Head of caudate nucleus (tissue), 42 donors: ENCODE results near the gene KLHL18.
"Not testable (repeated sequence)": the region's sequence is repeated elsewhere in the genome, so short reads cannot be mapped to it uniquely, and the experiment has no call there.

ENCODE experiments used
- DNase-seq, 42 donors: peaks; one replicate each; pipeline versions ENCODE4 v3.0.0 to v3.0.0-alpha.2; 2020 to 2021; ENCODE audit warnings: mixed read lengths in 7 of 42
- intact Hi-C: fragments of 100-400 bp; cut with DNase I; formaldehyde crosslinking; loops from one replicate; pipeline ENCODE4 v1.15.0; 2022

KLHL18 gene

DNA sequence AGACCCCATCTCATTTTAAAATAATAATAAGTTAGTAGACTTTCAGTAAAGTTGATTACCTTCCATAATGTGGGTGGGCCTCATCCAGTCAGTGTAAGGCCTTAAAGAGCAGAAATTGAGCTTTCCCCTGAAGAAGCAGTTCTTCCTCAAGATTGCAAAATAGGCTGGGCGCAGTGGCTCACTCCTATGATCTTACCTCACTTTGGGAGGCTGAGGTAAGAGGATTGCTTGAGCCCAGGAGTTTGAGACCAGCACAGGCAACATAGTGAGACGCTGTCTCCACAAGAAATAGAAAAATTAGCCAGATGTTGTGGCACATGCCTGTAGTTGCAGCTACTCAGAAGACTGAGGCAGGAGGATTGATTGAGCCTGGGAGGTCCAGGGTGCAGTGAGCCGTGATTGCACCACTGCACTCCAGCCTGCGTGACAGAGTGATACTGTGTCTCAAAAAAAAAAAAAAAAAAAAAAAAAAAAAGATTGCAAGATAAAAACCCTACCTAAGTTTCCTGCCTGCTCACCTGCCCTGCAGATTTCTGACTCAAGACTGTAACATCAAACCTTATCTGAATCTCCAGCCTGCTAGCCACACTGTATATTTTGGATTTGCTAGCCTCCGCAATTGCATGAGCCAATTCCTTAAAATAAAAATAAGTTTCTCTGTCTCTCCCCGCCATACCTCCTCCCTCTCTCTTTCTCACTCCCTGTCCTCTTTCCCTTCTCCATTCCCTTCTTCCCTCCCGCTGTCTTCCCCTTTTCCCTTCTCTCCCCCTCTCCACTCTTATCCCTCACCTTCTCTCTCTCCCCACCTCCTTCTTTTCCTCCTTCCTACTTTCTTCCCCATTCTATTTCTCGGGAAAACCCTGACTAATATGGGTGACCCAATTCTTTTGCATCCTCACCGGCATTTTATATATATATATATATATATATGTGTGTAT, 16.9 kb downstream of the KLHL18 start:
- DNase-seq, result peak in 1 of 42 donors; percentile 31
- intact Hi-C loops, result no loop called here

DNA sequence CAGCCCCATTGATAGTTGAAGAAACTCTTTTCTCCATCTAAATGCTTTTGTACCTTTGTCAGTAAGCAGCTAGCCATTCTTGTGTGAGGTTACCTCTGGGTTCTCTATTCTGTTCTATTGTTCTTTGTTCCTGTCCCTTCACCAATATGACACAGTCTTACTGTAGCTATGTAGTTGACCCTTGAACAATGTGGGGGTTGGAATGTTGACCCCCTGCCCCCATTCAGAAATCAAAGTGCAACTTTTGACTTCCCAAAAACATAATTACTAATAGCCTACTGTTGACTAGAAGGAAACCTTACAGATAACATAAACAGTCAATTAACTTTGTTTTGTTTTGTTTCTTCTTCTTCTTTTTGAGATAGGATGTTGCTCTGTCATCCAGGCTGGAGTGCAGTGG, 18.7 kb downstream of the KLHL18 start:
- intact Hi-C loops, result no loop called here
- DNase-seq, result peak in 1 of 42 donors; percentile 2

DNA sequence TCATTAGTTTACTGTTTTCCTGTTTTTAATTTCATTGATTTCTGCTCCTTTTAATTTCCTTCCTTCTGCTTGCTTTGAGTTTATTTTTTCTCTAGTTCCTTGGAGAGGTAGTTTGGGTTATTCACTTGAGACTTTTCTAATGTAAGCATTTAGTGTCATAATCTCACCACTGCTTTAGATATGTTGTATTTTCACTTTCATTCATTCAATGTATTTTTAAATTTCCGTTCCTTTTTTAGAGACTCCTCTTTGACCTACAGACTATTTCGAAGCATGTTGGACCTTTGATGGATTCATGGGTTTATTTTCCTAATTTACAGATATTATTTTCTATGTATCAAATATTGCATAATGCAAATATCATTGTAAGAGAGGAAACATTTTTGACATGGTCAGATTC, 23.3 kb downstream of the KLHL18 start:
- no peak for DNase-seq
- intact Hi-C loops, result no loop called here

DNA sequence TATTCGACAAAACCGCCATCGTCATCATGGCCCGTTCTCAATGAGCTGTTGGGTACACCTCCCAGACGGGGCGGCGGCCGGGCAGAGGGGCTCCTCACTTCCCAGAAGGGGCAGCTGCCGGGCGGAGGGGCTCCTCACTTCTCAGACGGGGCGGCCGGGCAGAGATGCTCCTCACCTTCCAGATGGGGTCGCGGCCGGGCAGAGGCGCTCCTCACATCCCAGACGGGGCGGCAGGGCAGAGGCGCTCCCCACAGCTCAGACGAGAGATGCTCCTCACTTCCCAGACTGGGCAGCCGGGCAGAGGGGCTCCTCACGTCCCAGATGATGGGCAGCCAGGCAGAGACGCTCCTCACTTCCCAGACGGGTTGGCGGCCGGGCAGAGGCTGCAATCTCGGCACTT, 26.5 kb downstream of the KLHL18 start:
- DNase-seq, intact Hi-C loops: not testable (repeated sequence)

DNA sequence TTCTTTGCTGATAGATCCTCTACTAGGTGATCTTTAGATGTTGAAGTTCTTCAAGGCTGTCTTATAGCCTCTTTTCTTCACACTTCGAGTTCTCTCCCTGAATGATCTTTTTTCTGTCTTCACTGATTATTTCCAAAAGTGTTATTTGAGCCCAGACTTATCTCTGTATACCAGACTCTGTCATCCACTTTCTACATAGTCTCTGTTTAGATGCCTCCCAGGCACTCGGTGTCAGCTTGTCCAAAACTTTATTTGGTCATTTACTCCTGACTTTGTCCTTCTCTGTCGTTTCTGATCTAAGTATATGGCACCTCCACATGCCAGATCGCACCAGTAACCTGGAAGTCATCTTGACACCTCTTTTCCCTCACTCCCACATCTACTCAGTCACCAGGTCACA, 27.6 kb downstream of the KLHL18 start:
- intact Hi-C loops, result loop anchor here (10.0 kb wide), 1 partner anchor 606 kb away; the partner anchor contains the start of gene TMIE
- DNase-seq, result no peak

DNA sequence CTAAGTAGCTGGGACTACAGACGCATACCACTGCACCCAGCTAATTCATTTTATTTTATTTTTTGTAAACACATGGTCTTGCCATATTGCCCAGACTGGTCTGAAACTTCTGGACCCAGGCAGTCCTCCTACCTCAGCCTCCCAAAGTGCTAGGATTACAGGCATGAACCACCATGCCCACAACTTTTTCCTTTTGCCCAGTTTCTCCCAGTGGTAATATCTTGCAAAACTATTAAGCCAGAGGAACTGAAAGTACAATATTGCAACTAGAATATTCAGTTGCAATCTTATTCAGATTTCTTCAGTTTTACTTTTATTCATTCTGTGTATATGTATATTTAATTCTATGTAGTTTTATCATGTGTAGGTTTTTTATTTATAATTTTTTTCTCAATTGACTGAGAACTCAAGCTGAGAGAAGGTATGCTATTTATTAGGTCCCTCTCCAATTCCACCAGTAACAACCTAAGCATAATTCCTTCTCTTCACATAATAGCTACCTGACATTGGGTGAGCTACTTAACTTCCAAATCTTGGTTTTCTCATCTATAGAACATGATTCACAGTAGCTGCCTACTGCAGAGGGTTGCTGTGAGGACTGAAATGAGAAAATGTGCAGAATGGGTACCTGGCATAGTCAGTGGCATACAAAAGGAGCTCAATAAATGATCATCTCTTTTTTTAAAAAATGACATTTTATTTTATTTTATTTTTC, 30.8 kb downstream of the KLHL18 start:
- intact Hi-C loops, result loop anchor here (10.0 kb wide), 1 partner anchor 609 kb away; the partner anchor contains the start of gene TMIE
- no peak for DNase-seq

DNA sequence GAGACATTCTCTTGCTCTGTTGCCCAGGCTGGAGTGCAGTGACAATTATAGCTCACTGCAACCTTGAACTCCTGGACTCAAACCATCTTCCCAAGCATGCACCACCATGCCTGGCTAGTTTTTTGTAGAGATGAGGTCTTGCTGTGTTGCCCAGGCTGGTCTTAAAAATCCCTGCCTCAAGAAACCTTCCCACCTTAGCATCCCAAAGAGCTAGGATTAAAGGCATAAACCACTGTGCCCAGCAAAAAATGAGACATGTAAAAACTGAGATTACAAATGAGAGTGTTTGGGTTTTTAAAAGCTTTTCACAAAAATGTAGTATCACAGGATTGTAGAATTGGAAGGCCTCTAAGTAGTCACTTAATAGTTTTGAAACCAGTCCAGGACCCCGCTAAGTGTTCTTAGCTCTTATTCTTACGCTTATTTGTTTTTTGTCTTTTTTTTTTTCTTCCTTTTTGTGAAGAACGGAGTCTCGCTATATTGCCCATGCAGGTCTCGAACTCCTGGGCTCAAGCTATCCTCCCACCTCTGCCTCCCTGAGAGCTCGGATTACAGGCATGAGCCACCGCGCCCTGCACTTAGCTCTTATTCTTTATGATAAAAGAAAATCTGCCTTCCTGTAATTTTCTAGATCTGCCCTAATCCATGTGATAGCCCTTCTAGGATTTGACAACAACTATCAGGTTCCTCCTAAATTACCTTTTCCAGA, 31.5 kb downstream of the KLHL18 start:
- intact Hi-C loops, result loop anchor here (10.0 kb wide), 1 partner anchor 609 kb away; the partner anchor contains the start of gene TMIE

DNA sequence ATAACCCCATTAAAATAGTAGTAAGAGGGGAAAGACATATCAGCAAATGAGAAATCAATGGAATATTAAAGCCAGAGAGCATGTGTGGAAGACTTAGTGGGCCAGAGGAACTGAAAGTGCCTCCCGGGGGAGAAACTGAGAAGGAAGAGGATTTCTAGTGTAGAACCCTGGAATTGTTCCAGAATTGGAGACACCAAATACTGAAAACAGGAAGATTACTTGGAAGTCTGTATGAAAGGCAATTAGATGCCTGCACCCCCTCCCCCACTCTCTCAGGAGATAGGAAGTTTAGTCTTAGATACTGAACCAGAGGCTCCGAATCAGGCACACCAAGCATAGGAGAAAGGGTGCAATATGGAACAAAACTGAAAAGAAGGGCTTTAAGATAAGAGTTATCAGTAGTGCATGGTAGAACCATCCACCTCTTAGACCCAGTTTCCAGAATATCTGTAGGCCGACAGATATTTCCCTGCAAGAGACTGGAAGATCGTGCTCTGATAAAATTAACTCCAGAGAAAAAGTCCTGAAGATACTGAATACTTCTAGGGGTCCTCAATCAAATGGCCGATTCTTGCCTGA, 32.4 kb downstream of the KLHL18 start:
- DNase-seq, result peak in 17 of 42 donors; percentile 7 to 50 (median 20)
- intact Hi-C loops, result loop anchor here (10.0 kb wide), 1 partner anchor 610 kb away; the partner anchor contains the start of gene TMIE

More for the DNA sequence above, 31.5 kb downstream of the KLHL18 start:
- no peak for DNase-seq

DNA sequence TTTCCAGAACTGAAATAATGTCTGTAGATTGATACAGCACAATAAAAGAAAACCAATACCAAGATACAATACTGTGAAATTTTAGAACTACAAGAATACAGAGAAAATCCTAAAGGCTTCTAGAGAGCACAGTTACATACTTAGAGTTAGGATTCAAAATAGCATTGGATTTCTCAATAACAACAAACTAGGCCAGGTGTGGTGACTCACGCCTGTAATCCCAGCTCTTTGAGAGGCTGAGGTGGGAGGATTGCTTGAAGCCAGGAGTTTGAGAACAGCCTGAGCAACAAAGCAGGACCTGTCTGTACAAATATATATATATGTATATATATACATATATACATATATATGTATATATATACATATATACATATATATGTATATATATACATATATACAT, 33.4 kb downstream of the KLHL18 start:
- DNase-seq, result peak in 13 of 42 donors; percentile 7 to 54 (median 22)
- intact Hi-C loops, result loop anchor here (10.0 kb wide), 1 partner anchor 611 kb away; the partner anchor contains the start of gene TMIE

DNA sequence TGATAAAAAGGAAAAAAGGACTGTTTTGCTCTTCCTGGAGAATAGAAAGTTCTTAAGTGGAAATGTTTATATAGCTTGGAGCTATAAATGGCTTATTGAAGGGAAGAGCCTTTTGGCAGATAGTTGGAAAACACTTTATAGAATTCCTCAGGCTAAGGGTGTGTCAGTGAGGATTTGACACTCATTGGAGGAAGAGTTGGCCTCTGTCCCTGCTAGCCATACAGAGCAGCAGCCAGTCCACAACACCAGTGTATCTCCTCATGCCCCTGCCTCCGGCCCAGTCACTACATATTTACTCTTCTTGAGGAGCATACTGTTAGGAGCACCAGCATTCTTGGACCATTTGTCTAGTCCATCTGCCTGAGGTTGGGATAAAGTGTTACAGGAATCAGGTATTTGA, 36.2 kb downstream of the KLHL18 start:
- no peak for DNase-seq
- intact Hi-C loops, result loop anchor here (10.0 kb wide), 1 partner anchor 614 kb away; the partner anchor contains the start of gene TMIE

DNA sequence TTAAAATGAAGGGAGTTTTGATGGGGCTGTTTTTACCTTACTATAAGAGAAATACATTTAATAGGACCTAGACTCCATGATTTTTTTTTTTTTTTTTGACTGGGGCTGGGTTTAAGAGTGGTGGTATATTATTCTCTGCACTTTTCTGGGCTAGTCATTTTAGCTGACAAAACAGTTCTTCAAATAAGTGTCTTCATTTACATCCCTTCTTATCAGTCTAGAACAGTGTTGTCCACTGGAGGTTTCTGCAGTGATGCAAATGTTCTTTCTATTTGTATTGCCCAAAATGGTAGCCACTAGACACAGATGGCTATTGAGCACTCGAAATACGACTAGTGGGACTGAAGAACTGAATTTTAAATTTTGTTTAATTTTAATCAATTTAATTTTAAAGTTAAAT, 37.2 kb downstream of the KLHL18 start:
- intact Hi-C loops, result loop anchor here (10.0 kb wide), 1 partner anchor 615 kb away; the partner anchor contains the start of gene TMIE
- DNase-seq, result no peak

DNA sequence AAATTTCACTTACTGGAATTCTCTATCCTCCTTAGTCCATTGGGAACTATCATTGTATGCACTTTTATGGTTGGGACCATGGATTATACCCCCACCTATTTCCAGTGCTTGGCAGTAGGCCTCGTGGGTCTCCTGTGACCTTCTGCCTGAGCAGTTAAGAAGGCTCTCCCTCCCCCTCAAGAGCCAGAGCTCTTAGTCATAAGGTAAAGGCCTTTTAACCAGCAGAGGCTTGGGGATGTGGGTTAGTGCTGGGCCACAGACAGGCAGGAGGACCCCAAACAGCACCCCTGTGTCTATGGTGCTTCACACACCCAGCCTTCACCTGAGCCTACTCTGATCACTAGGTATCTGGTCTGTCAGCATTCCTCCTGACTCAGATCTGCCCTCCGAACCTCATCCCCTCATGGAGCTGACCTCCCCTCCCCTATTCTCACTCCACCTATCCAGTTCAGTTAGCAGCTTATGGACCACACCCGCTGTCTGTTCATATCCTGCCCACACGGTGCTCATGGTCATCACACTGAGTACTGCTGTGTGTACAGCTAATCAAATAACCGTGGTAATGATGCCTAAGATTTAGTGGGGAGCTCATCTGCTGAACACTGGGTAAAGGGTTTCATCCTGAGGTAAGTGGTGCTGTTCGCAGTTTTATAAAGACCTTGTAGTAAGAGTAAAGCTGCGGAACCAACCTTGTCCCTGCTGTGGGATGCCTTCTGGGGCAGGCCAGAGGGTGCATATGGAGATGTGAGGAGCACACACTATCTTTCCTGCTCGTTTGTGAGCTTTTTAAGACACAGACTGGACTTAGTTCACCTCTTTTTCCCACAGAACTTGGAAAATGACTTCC, 40.9 kb downstream of the KLHL18 start:
- intact Hi-C loops, result no loop called here

DNA sequence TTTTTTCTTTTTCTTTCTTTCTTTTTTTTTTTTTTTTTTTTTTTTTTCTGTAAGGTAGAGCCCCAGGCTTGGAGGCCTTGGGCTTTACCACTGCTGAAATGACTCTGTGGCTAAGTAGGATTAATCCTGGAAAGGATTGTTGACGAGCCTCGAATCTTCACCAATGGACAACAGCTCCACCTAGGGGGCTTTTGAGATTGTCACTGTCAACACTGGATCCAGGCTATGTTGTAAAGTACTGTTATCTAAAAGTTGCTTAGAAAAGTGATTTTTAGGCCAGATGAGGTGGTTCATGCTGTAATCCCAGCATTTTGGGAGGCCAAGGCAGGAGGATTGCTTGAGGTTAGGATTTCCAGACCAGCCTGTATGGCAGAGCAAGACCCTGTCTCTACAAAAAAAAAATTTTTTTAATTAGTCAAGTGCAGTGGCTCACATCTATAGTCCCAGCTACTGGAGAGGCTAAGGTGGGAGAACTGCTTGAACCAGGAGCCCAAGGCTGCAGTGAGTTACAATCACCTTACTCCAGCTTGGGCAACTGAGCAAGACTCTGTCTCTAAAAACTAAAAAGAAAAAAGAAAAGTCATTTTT, 41.6 kb downstream of the KLHL18 start:
- DNase-seq, result peak in 40 of 42 donors; percentile 23 to 88 (median 70)

More for the DNA sequence above, 40.9 kb downstream of the KLHL18 start:
- no peak for DNase-seq

DNA sequence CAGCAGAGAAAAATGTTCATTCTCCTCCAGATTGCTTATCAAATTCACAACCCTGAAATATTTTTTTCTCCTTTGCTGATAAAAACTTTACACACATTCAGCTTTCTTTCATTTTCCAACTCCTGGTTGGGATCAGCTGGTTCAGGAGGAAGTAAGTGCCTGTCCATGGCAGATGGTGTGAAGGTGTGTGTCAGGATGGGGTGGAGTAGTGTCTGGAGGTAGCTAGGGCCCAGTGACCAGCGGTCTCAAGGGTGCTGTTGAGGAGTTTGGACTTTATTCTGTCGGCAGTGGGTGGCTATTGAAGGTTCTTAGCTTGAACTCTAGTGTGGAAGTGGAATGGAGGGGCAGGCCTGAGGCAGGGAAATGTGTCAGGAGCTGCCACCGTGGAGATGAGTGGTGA, 51.2 kb downstream of the KLHL18 start:
- no peak for DNase-seq
- intact Hi-C loops, result no loop called here

More for the DNA sequence above, 41.6 kb downstream of the KLHL18 start:
- intact Hi-C loops, result no loop called here

DNA sequence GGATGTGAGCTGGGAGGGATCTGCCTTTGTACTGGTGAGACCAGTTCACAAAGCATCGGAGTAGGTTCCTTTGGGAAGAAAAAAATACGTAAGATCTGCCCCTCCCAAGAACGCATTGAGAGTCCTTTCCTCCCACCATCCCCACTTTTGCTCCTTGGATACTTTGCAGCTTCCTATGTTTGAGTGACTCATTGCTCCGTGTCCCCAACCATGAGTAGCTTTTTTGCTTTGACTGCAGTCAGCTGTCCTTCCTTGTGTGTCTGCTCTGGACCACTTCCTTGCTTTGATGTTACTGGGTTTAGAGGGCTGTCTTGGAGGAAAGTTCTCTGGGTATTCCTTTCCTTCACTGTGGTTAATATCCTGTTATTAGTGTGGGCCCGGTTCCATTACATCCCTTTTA, 54.9 kb downstream of the KLHL18 start:
- peak in 13 of 42 donors; percentile 3 to 66 (median 21) for DNase-seq
- intact Hi-C loops, result no loop called here

DNA sequence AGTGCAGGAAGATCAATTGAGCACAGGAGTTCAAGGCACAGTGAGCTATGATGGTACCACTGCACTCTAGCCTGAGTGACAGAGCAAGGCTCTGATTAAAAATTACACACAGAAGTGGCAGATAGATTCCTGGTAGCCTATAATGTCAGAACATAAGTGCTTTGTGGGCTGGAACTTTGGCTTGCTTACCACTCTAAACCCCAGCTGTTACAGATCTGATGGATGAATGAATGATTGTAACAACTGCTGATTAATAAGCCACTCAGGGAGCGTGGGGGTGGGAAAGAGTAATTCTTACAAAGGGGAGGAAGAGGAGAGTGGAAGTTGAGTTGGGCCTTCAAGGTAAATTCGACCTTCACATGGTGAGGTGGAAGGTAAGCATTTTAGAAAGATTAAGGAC, 57.2 kb downstream of the KLHL18 start:
- no peak for DNase-seq
- intact Hi-C loops, result no loop called here

DNA sequence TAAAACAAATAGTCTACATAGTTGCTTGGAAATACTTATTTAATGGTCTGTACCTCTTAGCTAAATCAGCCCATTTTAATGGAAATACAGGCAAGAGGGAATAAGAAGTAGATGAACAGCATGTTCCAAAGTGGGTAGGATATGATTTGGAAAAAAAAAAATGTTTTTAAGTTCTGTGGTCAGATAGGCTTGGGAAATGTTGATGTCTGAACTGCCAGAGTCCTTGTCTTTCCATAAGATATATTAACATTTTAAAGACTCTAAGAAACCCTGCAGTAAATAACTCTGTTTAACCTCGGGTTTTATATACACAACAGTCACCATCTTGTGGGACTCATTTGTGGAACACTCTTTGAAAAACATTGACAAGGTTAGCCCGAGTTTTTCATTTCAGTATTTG, 58.1 kb downstream of the KLHL18 start:
- intact Hi-C loops, result no loop called here
- DNase-seq, result no peak
